ENCODE results near the gene NMRK1. TPM values are rescaled to one million over a fixed set of nuclear protein-coding genes. Genes with fewer than 3 reads are reported as not detected.

The NMRK1 gene
- total RNA-seq, 1 donor from 2014 or later, result 7.2 TPM

- TF ChIP-seq, protein P1, sequence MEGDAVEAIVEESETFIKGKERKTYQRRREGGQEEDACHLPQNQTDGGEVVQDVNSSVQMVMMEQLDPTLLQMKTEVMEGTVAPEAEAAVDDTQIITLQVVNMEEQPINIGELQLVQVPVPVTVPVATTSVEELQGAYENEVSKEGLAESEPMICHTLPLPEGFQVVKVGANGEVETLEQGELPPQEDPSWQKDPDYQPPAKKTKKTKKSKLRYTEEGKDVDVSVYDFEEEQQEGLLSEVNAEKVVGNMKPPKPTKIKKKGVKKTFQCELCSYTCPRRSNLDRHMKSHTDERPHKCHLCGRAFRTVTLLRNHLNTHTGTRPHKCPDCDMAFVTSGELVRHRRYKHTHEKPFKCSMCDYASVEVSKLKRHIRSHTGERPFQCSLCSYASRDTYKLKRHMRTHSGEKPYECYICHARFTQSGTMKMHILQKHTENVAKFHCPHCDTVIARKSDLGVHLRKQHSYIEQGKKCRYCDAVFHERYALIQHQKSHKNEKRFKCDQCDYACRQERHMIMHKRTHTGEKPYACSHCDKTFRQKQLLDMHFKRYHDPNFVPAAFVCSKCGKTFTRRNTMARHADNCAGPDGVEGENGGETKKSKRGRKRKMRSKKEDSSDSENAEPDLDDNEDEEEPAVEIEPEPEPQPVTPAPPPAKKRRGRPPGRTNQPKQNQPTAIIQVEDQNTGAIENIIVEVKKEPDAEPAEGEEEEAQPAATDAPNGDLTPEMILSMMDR (IDR thresholded peaks at IDR 0.05), result no peak
- Mint-ChIP-seq H3K36me3 (ENCODE audit: low read depth) (peaks cover 5% of the 10 kb centered on the region), H3K9me3 (ENCODE audit: low read depth) (peaks cover 9% of the 10 kb centered on the region), H3K4me3 (ENCODE audit: unreplicated experiment) (no peak overlapping the region), H3K27ac (ENCODE audit: unreplicated experiment) (no peak overlapping the region), H3K27me3 (ENCODE audit: low read depth) (no peaks in the 10 kb centered on the region), H3K4me1 (ENCODE audit: low read depth) (peaks cover 12% of the 10 kb centered on the region)
- DNase-seq (ENCODE audit: low spot score), result no peak
Measured at GRCh38 chr9:75063556-75064305, 24.2 kb downstream of the NMRK1 start.

- H3K27ac Mint-ChIP-seq (ENCODE audit: unreplicated experiment), result no peak overlapping the region
- TF ChIP-seq, protein P1 (IDR thresholded peaks at IDR 0.05), result no peak
- no peaks in the 10 kb centered on the region for H3K27me3 Mint-ChIP-seq (ENCODE audit: low read depth)
Measured at GRCh38 chr9:75061169-75061568, 26.8 kb downstream of the NMRK1 start.

GRCh38 chr9:75054368-75055001 is 33.5 kb downstream of the NMRK1 start:
- no peaks in the 10 kb centered on the region for H3K4me1 Mint-ChIP-seq (ENCODE audit: low read depth)
- H3K27me3 Mint-ChIP-seq (ENCODE audit: low read depth), result peaks cover 10% of the 10 kb centered on the region
- H3K27ac Mint-ChIP-seq (ENCODE audit: unreplicated experiment), result no peak overlapping the region
- no peak for DNase-seq (ENCODE audit: low spot score)
- H3K4me3 Mint-ChIP-seq (ENCODE audit: unreplicated experiment), result no peak overlapping the region
- TF ChIP-seq, protein P1 (IDR thresholded peaks at IDR 0.05), result no peak
- H3K36me3 Mint-ChIP-seq (ENCODE audit: low read depth), result no peaks in the 10 kb centered on the region
- H3K9me3 Mint-ChIP-seq (ENCODE audit: low read depth), result peaks cover 11% of the 10 kb centered on the region

More at GRCh38 chr9:75061169-75061568, 26.8 kb downstream of the NMRK1 start:
- Mint-ChIP-seq H3K36me3 (ENCODE audit: low read depth) (peaks cover 2% of the 10 kb centered on the region), H3K4me3 (ENCODE audit: unreplicated experiment) (no peak overlapping the region), H3K9me3 (ENCODE audit: low read depth) (peaks cover 14% of the 10 kb centered on the region), H3K4me1 (ENCODE audit: low read depth) (peaks cover 12% of the 10 kb centered on the region)
- DNase-seq (ENCODE audit: low spot score), result no peak

- H3K9me3 Mint-ChIP-seq (ENCODE audit: low read depth), result peaks cover 6% of the 10 kb centered on the region
- no peak overlapping the region for H3K4me3 Mint-ChIP-seq (ENCODE audit: unreplicated experiment)
- H3K36me3 Mint-ChIP-seq (ENCODE audit: low read depth), result no peaks in the 10 kb centered on the region
- TF ChIP-seq, protein P1 (IDR thresholded peaks at IDR 0.05), result no peak
- DNase-seq (ENCODE audit: low spot score), result no peak
- no peaks in the 10 kb centered on the region for H3K4me1 Mint-ChIP-seq (ENCODE audit: low read depth)
- H3K27ac Mint-ChIP-seq (ENCODE audit: unreplicated experiment), result no peak overlapping the region
- peaks cover 10% of the 10 kb centered on the region for H3K27me3 Mint-ChIP-seq (ENCODE audit: low read depth)
Measured at GRCh38 chr9:75053869-75054268, 34.1 kb downstream of the NMRK1 start.

DNA sequence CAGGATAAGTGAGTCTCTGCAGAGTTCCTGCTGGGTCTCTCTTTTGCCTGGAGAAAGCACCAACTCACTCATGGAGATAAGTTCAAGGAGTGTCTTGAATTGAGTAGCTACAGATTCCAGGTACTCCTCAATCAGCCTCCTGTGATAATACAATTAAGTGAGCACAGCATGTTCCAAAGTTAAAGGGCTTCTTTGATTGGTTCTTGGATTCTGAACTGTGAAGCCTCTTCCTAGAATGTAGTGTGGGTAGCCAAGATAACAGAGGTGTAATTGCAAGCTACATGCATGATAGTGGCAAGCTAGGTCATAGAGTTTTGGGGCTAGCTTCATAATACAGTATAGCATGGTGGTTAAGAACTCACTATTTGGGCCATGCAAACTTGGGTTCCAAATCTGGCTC is 36.7 kb downstream of the NMRK1 start:
- H3K9me3 Mint-ChIP-seq (ENCODE audit: low read depth), result no peaks in the 10 kb centered on the region
- H3K4me3 Mint-ChIP-seq (ENCODE audit: unreplicated experiment), result no peak overlapping the region
- H3K4me1 Mint-ChIP-seq (ENCODE audit: low read depth), result no peaks in the 10 kb centered on the region
- H3K36me3 Mint-ChIP-seq (ENCODE audit: low read depth), result no peaks in the 10 kb centered on the region
- peaks cover 13% of the 10 kb centered on the region for H3K27me3 Mint-ChIP-seq (ENCODE audit: low read depth)
- TF ChIP-seq, protein P1 (IDR thresholded peaks at IDR 0.05), result no peak
- no peak for DNase-seq (ENCODE audit: low spot score)
- no peak overlapping the region for H3K27ac Mint-ChIP-seq (ENCODE audit: unreplicated experiment)
